Loucy (cell line): ENCODE results near the gene RCAN1.

Experiments
- H2AFZ ChIP-seq: fragments of 200-600 bp; sonication (generic); 2 replicates; pipeline ENCODE4 v1.6.0; 2016; ENCODE audit warnings: antibody characterized with exemption, mild to moderate bottlenecking, low read length, moderate library complexity
- H3F3A ChIP-seq: fragments of 200-600 bp; 2 replicates; pipeline ENCODE4 v1.6.0; 2016; ENCODE audit warnings: antibody characterized with exemption, low read depth, mild to moderate bottlenecking
- H3K27me3 ChIP-seq: fragments of 200-600 bp; sonication (generic); 2 replicates; pipeline ENCODE4 v1.6.1; 2014; ENCODE audit warnings: low read length, mild to moderate bottlenecking; ENCODE audit not compliant: insufficient read depth, poor library complexity, severe bottlenecking
- H3K36me3 ChIP-seq: fragments of 200-600 bp; sonication (generic); 2 replicates; pipeline ENCODE4 v1.6.1; 2016; ENCODE audit warnings: low read length; ENCODE audit not compliant: insufficient read depth
- H3K4me1 ChIP-seq: fragments of 200-600 bp; sonication (generic); 2 replicates; pipeline ENCODE4 v1.5.1; 2014; ENCODE audit warnings: low read length, mild to moderate bottlenecking; ENCODE audit not compliant: insufficient read depth, poor library complexity, severe bottlenecking
- H3K4me2 ChIP-seq: fragments of 200-600 bp; sonication (generic); 2 replicates; pipeline ENCODE4 v1.6.0; 2014; ENCODE audit warnings: antibody characterized with exemption, low read length, low read depth, mild to moderate bottlenecking; ENCODE audit not compliant: poor library complexity, severe bottlenecking
- H3K4me3 ChIP-seq: fragments of 200-600 bp; sonication (generic); 2 replicates; pipeline ENCODE4 v1.5.1; 2014; ENCODE audit warnings: low read length, mild to moderate bottlenecking, mixed read lengths; ENCODE audit not compliant: poor library complexity, severe bottlenecking
- H3K79me2 ChIP-seq: fragments of 200-600 bp; sonication (generic); 2 replicates; pipeline ENCODE4 v1.6.1; 2014; ENCODE audit warnings: low read length; ENCODE audit not compliant: insufficient read depth
- H3K9ac ChIP-seq: fragments of 200-600 bp; sonication (generic); 2 replicates; pipeline ENCODE4 v1.6.0; 2014; ENCODE audit warnings: mild to moderate bottlenecking, low read depth, low read length, moderate library complexity; ENCODE audit not compliant: poor library complexity, severe bottlenecking
- H3K9me2 ChIP-seq: fragments of 200-600 bp; sonication (generic); replicated peaks from 2 replicates; pipeline ENCODE4 v1.6.1; 2016; ENCODE audit warnings: low read depth, low read length, mixed read lengths
- H3K9me3 ChIP-seq: fragments of 200-600 bp; sonication (generic); 2 replicates; pipeline ENCODE4 v1.6.1; 2014; ENCODE audit warnings: mild to moderate bottlenecking, antibody characterized with exemption, low read length, low read depth; ENCODE audit not compliant: insufficient read depth
- H4K20me1 ChIP-seq: fragments of 200-600 bp; sonication (generic); 2 replicates; pipeline ENCODE4 v1.6.0; 2014; ENCODE audit warnings: antibody characterized with exemption, low read length, mild to moderate bottlenecking; ENCODE audit not compliant: insufficient read depth, poor library complexity, severe bottlenecking
- EZH2phosphoT487 ChIP-seq: fragments of 200-600 bp; IDR thresholded peaks from 2 replicates; pipeline ENCODE4 v1.6.1; 2018; ENCODE audit warnings: antibody characterized with exemption, mild to moderate bottlenecking, moderate library complexity, borderline replicate concordance
- TF ChIP-seq, protein P1 (sequence below): fragments of 200-600 bp; sonication (generic); conservative IDR thresholded peaks from 2 replicates; pipeline ENCODE4 v1.5.1; 2014; ENCODE audit warnings: mild to moderate bottlenecking, antibody characterized with exemption, low read length

RCAN1 gene

DNA sequence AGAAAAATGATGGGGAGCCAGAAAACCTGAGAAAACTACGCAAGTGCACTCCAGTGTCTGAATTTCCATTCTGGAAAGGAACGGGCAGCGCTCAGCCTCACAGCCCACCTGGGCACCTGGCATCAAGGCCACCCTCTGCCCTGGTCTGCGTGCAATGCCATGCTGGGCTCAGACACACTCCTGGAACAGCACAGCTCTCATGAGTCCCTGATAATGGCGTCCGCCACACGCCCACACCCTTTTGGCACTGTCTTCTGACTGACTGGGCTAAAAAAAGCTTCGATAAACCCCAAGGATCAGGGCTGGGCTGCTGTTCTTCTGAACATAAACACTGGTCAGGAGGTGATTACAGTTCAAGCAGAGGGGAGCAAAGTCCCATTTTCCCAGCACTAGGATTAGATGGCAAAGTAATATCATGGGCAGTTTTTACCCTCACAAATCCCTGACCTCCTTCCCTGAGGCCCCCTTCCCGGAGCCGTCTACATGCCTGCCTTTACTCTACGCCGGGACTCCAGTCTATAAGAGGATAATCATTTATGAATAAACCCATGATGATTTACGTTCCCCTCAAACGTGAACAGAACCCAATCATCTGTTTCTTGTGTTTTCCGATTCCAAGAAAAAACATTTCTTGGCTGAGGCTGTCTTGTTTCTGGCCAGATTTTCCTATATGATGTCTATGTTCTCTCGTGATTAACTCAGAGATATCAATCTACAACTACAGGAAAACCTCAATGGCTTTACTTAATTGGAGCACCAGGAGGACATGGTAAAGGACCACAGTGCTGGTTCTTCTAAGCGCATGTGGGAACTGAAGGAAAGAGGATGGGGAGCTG, 22.6 kb downstream of the RCAN1 start:
- Histone ChIP-seq H2AFZ (no peak overlapping the region), H4K20me1 (no peaks in the 10 kb centered on the region), H3K79me2 (no peaks in the 10 kb centered on the region), H3K4me1 (peaks cover 22% of the 10 kb centered on the region), H3K27me3 (no peaks in the 10 kb centered on the region), H3K9ac (no peak overlapping the region), H3K4me3 (no peak overlapping the region), H3K4me2 (no peak overlapping the region), H3K9me3 (no peaks in the 10 kb centered on the region), H3F3A (no peaks in the 10 kb centered on the region), H3K9me2 (no peaks in the 10 kb centered on the region), H3K36me3 (no peaks in the 10 kb centered on the region)
- TF ChIP-seq, protein P1, sequence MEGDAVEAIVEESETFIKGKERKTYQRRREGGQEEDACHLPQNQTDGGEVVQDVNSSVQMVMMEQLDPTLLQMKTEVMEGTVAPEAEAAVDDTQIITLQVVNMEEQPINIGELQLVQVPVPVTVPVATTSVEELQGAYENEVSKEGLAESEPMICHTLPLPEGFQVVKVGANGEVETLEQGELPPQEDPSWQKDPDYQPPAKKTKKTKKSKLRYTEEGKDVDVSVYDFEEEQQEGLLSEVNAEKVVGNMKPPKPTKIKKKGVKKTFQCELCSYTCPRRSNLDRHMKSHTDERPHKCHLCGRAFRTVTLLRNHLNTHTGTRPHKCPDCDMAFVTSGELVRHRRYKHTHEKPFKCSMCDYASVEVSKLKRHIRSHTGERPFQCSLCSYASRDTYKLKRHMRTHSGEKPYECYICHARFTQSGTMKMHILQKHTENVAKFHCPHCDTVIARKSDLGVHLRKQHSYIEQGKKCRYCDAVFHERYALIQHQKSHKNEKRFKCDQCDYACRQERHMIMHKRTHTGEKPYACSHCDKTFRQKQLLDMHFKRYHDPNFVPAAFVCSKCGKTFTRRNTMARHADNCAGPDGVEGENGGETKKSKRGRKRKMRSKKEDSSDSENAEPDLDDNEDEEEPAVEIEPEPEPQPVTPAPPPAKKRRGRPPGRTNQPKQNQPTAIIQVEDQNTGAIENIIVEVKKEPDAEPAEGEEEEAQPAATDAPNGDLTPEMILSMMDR, result no peak
- no peak for TF ChIP-seq EZH2phosphoT487

DNA sequence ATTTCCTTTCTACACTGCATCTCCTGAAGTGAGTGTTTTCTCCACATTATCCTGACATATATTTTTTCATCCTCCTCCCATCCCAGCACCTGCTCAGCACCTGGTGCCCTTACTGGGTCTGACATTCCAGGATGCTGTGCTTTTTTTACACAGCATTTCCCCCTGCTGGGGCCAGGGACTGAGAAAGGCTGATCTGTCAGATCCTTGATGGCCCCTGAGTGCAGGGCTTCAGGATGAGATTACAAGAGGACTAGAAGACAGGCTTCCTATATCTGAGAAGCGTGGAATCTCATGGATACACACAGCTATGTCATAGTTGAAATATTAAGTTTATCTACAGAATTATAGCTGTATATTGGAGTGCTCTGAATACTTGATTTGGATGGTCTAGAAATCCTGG, 24.4 kb downstream of the RCAN1 start:
- TF ChIP-seq, protein P1, result no peak
- TF ChIP-seq EZH2phosphoT487, result no peak
- no peaks in the 10 kb centered on the region for H4K20me1 ChIP-seq

DNA sequence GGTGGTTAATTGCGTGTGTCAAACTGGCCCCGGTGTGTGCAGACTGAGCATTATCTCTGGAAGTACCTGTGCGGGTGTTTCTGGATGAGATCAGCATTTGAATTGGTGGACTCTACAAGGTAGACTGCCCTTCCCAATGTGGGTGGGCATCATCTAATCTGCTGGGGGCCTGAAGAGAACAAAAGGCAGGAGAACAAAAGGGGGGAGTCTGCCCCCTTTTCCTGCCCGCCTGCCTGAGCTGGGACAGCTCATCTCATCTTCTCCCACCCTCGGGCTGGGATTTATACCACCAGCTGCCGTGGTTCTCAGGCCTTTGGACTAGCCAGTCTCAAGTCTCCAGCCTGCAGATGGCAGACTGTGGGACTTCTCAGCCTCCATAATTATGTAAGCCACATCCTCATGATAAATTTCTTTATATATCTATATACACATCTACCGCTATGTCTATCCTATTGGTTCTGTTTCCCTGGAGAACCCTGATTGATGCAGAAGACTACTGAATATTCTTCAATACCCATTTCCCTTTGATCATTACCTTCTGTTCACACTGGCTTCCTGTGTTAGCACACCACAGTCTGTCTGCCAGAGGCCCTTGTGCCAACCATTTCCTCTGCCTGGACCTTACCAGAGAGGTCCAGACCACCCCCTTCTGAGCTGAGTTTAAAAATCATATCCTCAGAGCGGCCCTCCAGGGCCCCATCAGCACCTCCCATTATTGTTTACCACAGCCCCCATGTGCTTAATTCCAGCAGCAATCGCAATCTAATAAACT, 25.2 kb downstream of the RCAN1 start:
- no peaks in the 10 kb centered on the region for H3K9me2 ChIP-seq
- no peaks in the 10 kb centered on the region for H3K36me3 ChIP-seq
- H3K4me1 ChIP-seq, result peaks cover 22% of the 10 kb centered on the region
- no peak overlapping the region for H2AFZ ChIP-seq
- no peaks in the 10 kb centered on the region for H3K27me3 ChIP-seq
- peak overlapping the region; percentile 43 for H3K4me2 ChIP-seq
- H3K9me3 ChIP-seq, result no peaks in the 10 kb centered on the region
- no peaks in the 10 kb centered on the region for H3F3A ChIP-seq
- TF ChIP-seq EZH2phosphoT487, result no peak
- TF ChIP-seq, protein P1, result no peak
- no peak overlapping the region for H3K4me3 ChIP-seq
- no peaks in the 10 kb centered on the region for H3K79me2 ChIP-seq
- H3K9ac ChIP-seq, result no peak overlapping the region
- H4K20me1 ChIP-seq, result no peaks in the 10 kb centered on the region

More for the DNA sequence above, 24.4 kb downstream of the RCAN1 start:
- Histone ChIP-seq H3K4me2 (peak overlapping the region; percentile 43), H3K4me1 (peaks cover 22% of the 10 kb centered on the region), H2AFZ (no peak overlapping the region), H3K9ac (no peak overlapping the region), H3K27me3 (no peaks in the 10 kb centered on the region), H3K36me3 (no peaks in the 10 kb centered on the region), H3F3A (no peaks in the 10 kb centered on the region), H3K79me2 (no peaks in the 10 kb centered on the region), H3K9me3 (no peaks in the 10 kb centered on the region), H3K4me3 (no peak overlapping the region), H3K9me2 (no peaks in the 10 kb centered on the region)
